Gastrocnemius medialis (tissue), 4 donors: ENCODE measurements around the gene CDH23.

ENCODE experiments used
- CTCF ChIP-seq, 5 experiments: fragments of 450-650 bp in 3 of 5; fragments of 200-600 bp in 2 of 5; sonication (generic) in 2 of 5; IDR thresholded peaks in 4 of 5; conservative IDR thresholded peaks in 1 of 5; 1 replicate in 4 of 5; 2 replicates in 1 of 5; pipeline ENCODE4 v1.5.1; 2016 to 2019; ENCODE audit warnings: antibody characterized with exemption in 5 of 5, mild to moderate bottlenecking in 3 of 5, moderate library complexity in 3 of 5
- POLR2A ChIP-seq, 2 donors: fragments of 450-650 bp; IDR thresholded peaks; one replicate each; pipeline ENCODE4 v1.6.1; 2017; ENCODE audit warnings: antibody characterized with exemption in 2 of 2, mild to moderate bottlenecking in 2 of 2, moderate library complexity in 2 of 2

GRCh38 chr10:71581376-71581775 is 184.7 kb downstream of the CDH23 start:
- no peak for TF ChIP-seq POLR2A (IDR thresholded peaks at IDR 0.05)
- TF ChIP-seq CTCF (IDR thresholded peaks at IDR 0.05 in 4 of 5, conservative IDR thresholded peaks at IDR 0.05 in 1 of 5): no peak
